PFSK-1 (cell line): ENCODE results near the gene SLC25A45.

Experiments
- FOXP2 ChIP-seq: optimal IDR thresholded peaks from 2 replicates; pipeline ENCODE3; 2011; ENCODE audit warnings: borderline replicate concordance, control low read depth, inconsistent platforms; ENCODE audit not compliant: insufficient read depth; ENCODE audit errors: extremely low read length, extremely low read depth
- POLR2AphosphoS5 ChIP-seq: IDR thresholded peaks from 2 replicates; pipeline ENCODE4 v1.6.1; 2012; ENCODE audit warnings: low read depth, mild to moderate bottlenecking, control low read depth, low read length, moderate library complexity
- SIN3A ChIP-seq: IDR thresholded peaks from 2 replicates; pipeline ENCODE4 v1.6.1; 2012; ENCODE audit warnings: mild to moderate bottlenecking, low read length, moderate library complexity, borderline replicate concordance; ENCODE audit not compliant: insufficient read depth
- TAF1 ChIP-seq: IDR thresholded peaks from 2 replicates; pipeline ENCODE4 v1.6.1; 2012; ENCODE audit warnings: low read length, control low read depth, borderline replicate concordance; ENCODE audit not compliant: insufficient read depth
- TF ChIP-seq, protein P1 (sequence below), 2 experiments: IDR thresholded peaks; 2 replicates each; pipeline versions ENCODE4 v1.6.1 to v1.8.0; 2011 to 2012; ENCODE audit warnings: low read depth in 2 of 2, low read length in 2 of 2, control low read depth in 1 of 2, inconsistent platforms in 1 of 2, mild to moderate bottlenecking in 1 of 2, moderate library complexity in 1 of 2; ENCODE audit not compliant: insufficient read depth in 1 of 2

SLC25A45 gene

DNA sequence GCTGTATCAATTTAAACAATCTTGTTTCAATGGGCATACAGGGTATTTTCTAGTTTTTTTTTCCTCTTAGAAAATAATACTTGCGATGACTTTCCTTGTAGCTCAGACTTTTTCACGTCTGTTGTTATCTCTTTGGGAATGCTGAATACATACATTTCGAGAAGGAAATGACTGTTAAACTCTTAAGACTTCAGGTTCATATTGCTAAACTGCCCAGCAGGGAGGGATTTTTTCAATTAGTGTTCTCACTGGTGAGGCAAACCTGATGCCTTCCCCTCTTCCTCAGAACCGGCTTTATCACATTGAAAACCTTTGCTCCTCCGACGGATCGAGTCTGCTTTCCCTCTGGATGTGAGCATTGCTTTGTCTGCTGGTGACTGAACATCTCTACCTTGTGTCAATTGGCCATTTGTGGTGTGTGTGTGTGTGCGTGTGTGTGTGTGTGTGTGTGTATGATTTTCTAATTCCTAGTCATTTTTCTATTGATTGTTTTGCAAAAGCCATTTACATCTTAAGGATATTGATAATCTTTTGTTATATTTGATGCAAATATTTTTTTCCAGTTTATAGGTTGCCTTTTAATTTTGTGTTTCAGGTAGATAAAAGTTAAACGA is 46.7 kb upstream of the SLC25A45 start:
- no peak for TF ChIP-seq FOXP2
- no peak for TF ChIP-seq POLR2AphosphoS5

DNA sequence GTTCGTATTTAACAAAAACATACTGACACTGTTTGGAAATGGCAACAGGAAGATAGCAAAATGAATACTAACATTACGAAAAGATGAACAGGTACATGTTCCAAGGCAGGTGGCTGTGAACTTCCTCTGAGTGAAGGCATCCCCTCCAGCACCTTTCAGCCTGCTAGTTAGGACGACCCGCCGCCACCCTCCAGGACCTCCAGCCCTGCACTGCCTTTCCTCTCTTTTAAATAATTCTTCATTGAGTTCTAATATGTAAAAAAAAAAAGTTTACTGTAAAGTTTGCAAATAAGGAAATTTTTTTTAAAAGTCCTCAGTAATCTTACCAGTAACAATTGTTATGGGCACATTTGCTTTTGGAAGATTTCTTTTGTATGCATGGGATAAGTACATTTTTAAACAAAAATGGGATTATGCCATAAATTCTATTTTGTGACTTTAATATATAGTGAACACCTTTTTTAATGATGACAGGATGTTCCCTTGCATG is 46.2 kb upstream of the SLC25A45 start:
- TF ChIP-seq POLR2AphosphoS5 (peak; percentile 29), SIN3A (no peak)

DNA sequence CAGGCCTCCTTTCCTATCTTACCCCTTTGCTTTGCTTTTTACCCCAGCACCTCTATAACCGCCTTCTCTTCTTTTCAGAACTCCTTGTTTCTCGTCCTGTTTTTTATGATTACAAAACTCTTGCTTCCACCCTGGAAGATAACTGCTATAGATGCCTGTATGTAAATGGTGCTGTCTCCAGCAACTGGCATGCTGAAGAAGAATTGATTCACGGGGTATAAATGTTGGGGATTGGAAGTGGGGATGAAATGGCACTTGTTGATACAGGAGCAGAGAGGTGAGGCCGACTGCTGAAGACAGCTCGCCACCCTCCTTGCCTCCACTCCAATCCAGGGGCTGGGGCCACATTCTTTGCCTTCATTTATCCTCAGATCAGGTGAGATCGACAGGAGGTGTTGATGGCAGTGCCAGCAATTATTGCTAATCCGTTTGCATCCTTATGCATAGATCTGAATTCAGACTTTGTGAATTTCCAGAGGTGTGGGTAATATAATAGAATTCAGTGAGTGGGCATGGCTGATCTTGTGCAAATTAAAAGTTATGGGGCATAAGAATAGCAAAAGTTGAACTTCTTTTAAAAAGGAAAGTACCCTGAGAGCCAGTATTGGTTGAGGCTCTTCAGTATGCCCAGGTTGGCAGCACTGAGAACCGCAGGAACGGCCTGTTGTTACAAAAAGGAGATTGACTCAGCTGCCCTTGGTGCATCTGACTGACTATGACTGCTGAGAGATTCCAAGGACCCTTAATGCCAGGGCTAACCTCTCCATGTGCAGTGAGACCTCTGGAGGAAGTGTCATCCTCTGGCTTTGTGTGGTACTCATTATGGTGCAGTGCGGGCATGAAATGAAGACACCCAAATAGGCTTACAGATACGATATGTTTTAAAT is 45.5 kb upstream of the SLC25A45 start:
- TF ChIP-seq POLR2AphosphoS5 (peak; percentile 13; the same call in 1 of the 2 replicates), TAF1 (no peak)

DNA sequence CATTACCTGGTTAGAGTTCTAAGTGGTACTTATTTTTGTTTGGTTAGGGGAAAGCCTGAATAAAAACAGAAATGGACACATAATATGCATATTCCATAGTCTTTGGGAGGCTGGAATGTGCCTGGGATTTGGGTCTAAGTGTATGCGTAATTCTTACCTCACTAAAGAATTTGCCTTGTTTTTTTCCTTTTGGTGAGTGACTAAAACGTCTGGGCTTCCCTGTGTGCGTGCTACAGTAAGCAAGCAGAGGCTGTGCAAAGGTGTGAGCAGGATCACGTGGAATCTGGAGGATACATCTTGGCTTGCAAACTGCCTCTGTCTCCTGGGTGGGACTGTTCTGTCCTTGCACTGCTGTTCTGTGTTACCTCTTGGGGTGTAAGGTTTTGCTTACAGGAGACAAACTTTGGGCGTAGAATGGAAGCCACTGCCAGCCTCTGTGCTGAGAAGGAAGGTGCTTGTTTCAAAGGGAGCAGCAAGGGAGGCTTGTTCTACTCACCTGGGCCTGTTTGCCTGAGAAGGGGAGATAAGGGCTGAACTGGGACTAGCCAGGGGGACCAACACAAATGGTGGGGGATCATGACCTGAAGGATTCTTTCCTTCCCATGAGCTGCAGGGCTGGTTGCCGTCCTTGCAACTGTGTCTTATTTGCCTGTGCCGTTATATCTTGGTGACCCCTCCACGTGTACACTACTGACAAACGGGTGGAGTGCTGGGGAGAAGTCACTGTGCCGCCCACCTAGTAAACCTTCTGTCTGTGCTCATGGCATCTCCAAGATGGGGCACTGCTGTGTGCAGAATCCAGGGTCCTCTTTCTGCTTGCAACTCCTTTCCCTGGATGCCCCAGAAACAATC is 44.6 kb upstream of the SLC25A45 start:
- TF ChIP-seq TAF1 (no peak), POLR2AphosphoS5 (peak; percentile 55; the same call in 1 of the 2 replicates)

DNA sequence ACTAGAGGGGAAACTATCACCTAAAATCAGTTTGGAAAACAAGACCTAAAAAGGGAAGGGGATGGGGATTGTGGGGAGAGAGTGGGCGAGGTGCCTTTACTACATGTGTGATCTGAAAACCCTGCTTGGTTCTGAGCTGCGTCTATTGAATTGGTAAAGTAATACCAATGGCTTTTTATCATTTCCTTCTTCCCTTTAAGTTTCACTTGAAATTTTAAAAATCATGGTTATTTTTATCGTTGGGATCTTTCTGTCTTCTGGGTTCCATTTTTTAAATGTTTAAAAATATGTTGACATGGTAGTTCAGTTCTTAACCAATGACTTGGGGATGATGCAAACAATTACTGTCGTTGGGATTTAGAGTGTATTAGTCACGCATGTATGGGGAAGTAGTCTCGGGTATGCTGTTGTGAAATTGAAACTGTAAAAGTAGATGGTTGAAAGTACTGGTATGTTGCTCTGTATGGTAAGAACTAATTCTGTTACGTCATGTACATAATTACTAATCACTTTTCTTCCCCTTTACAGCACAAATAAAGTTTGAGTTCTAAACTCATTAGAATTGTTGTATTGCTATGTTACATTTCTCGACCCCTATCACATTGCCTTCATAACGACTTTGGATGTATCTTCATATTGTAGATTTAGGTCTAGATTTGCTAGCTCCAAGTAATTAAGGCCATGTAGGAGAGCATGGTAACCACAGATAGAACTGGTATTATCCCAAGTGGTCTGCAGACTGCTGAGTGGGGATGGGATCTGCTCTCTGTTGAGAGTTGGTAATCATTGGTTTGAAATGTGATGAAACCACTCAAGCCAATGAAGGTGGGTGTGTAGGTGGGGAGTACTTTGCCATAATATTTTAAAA is 43.8 kb upstream of the SLC25A45 start:
- 0 out of 2 replicates have a peak, but pooled peaks have one; percentile 24 for TF ChIP-seq SIN3A
- TF ChIP-seq, protein P1, sequence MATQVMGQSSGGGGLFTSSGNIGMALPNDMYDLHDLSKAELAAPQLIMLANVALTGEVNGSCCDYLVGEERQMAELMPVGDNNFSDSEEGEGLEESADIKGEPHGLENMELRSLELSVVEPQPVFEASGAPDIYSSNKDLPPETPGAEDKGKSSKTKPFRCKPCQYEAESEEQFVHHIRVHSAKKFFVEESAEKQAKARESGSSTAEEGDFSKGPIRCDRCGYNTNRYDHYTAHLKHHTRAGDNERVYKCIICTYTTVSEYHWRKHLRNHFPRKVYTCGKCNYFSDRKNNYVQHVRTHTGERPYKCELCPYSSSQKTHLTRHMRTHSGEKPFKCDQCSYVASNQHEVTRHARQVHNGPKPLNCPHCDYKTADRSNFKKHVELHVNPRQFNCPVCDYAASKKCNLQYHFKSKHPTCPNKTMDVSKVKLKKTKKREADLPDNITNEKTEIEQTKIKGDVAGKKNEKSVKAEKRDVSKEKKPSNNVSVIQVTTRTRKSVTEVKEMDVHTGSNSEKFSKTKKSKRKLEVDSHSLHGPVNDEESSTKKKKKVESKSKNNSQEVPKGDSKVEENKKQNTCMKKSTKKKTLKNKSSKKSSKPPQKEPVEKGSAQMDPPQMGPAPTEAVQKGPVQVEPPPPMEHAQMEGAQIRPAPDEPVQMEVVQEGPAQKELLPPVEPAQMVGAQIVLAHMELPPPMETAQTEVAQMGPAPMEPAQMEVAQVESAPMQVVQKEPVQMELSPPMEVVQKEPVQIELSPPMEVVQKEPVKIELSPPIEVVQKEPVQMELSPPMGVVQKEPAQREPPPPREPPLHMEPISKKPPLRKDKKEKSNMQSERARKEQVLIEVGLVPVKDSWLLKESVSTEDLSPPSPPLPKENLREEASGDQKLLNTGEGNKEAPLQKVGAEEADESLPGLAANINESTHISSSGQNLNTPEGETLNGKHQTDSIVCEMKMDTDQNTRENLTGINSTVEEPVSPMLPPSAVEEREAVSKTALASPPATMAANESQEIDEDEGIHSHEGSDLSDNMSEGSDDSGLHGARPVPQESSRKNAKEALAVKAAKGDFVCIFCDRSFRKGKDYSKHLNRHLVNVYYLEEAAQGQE (IDR thresholded peaks at IDR 0.05; ENCODE audit: insufficient read depth in 1 of 2, low read depth in 2 of 2, low read length in 2 of 2): no peak
- peak; percentile 59 for TF ChIP-seq POLR2AphosphoS5
- TF ChIP-seq TAF1: no peak

DNA sequence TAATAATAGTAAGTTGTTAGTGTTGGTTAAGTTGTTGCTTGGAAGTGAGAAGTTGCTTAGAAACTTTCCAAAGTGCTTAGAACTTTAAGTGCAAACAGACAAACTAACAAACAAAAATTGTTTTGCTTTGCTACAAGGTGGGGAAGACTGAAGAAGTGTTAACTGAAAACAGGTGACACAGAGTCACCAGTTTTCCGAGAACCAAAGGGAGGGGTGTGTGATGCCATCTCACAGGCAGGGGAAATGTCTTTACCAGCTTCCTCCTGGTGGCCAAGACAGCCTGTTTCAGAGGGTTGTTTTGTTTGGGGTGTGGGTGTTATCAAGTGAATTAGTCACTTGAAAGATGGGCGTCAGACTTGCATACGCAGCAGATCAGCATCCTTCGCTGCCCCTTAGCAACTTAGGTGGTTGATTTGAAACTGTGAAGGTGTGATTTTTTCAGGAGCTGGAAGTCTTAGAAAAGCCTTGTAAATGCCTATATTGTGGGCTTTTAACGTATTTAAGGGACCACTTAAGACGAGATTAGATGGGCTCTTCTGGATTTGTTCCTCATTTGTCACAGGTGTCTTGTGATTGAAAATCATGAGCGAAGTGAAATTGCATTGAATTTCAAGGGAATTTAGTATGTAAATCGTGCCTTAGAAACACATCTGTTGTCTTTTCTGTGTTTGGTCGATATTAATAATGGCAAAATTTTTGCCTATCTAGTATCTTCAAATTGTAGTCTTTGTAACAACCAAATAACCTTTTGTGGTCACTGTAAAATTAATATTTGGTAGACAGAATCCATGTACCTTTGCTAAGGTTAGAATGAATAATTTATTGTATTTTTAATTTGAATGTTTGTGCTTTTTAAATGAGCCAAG is 42.9 kb upstream of the SLC25A45 start:
- TF ChIP-seq POLR2AphosphoS5 (no peak), TAF1 (no peak), SIN3A (peak; percentile 27; the same call in 1 of the 2 replicates)
- TF ChIP-seq, protein P1 (IDR thresholded peaks at IDR 0.05; ENCODE audit: insufficient read depth in 1 of 2, low read depth in 2 of 2, low read length in 2 of 2): 0 out of 4 replicates have a peak, but pooled peaks of 1 of the 2 experiments have one; percentile 3
